NCI-H1092 treated with DMSO at 0.1 percent for 48 hours (cell line): ENCODE data around the gene FLOT1.

Experiments
- DNase-seq: peaks from one replicate; lab custom pipeline; 2025; lab: John Stamatoyannopoulos, UW

Gene FLOT1

GRCh38 chr6:30700340-30700739 lies 42.1 kb downstream of the FLOT1 start:
- DNase-seq: no peak

- DNase-seq: no peak
Measured at GRCh38 chr6:30696432-30696831, 46.1 kb downstream of the FLOT1 start.

GRCh38 chr6:30691208-30691847 lies 51.2 kb downstream of the FLOT1 start:
- no peak for DNase-seq

- DNase-seq: peak; percentile 73
Measured at GRCh38 chr6:30690403-30691207, 51.9 kb downstream of the FLOT1 start, which contains the start of gene NRM. NRM (minus strand) TSS chr6:30690984; CDS start chr6:30690974, 10 bp downstream.

GRCh38 chr6:30689985-30690384 lies 52.5 kb downstream of the FLOT1 start:
- no peak for DNase-seq

- no peak for DNase-seq
Measured at GRCh38 chr6:30689022-30689865, 53.2 kb downstream of the FLOT1 start.

- no peak for DNase-seq
Measured at GRCh38 chr6:30688569-30688968, 53.9 kb downstream of the FLOT1 start.

GRCh38 chr6:30687659-30688431 lies 54.6 kb downstream of the FLOT1 start:
- no peak for DNase-seq

- peak; percentile 50 for DNase-seq
Measured at GRCh38 chr6:30686908-30687658, 55.4 kb downstream of the FLOT1 start.

- DNase-seq: no peak
Measured at GRCh38 chr6:30686009-30686907, 56.2 kb downstream of the FLOT1 start, which contains the start of gene PPP1R18. PPP1R18 (minus strand) TSS chr6:30686645; CDS start chr6:30686018, 627 bp downstream.

- DNase-seq: no peak
Measured at GRCh38 chr6:30685157-30686008, 57.1 kb downstream of the FLOT1 start.

GRCh38 chr6:30684386-30685156 lies 57.9 kb downstream of the FLOT1 start:
- DNase-seq: no peak

- DNase-seq: no peak
Measured at GRCh38 chr6:30683980-30684338, 58.5 kb downstream of the FLOT1 start.

- DNase-seq: no peak
Measured at GRCh38 chr6:30683183-30683979, 59.1 kb downstream of the FLOT1 start.

- DNase-seq: no peak
Measured at GRCh38 chr6:30682143-30683117, 60.1 kb downstream of the FLOT1 start.

GRCh38 chr6:30681766-30682142 lies 60.7 kb downstream of the FLOT1 start:
- no peak for DNase-seq
